ENCODE measurements around the gene ZNF598. TPM values are rescaled to one million over a fixed set of nuclear protein-coding genes. Genes with fewer than 3 reads are reported as not detected.
A peak's percentile ranks its signal among the peaks of the same experiment; 100 is the strongest.

ZNF598 gene
- total and polyA plus RNA-seq, 2 of the 13 experiments (the other 11 are each of a cell fraction or from before 2014, with no cell fraction given): 13.5 to 14.2 TPM

- in situ Hi-C loops (cut with HindIII; ENCODE audit: extremely low pct_ligation_motif_present, low pct_unique_long_range_greater_than_20kb): no loop called here
- DNase-seq (ENCODE audit: low spot score): no peak
- peaks cover 50% of the 10 kb centered on the region for H3K4me1 ChIP-seq (ENCODE audit: insufficient read depth, low read length)
Observed at GRCh38 chr16:2005646-2006045, 4.0 kb downstream of the ZNF598 start.

More at GRCh38 chr16:2005646-2006045, 4.0 kb downstream of the ZNF598 start:
- Histone ChIP-seq H2AFZ (ENCODE audit: low read length) (no peak overlapping the region), H4K20me1 (ENCODE audit: insufficient read depth, low read length) (peaks cover 18% of the 10 kb centered on the region; the same call in 1 of the 2 replicates), H3K9ac (ENCODE audit: insufficient read depth, low read depth, low read length) (no peak overlapping the region), H3K9me3 (ENCODE audit: low read length) (no peaks in the 10 kb centered on the region), H3K27ac (ENCODE audit: extremely low read length, insufficient read depth, low read length) (no peak overlapping the region), H3K27me3 (ENCODE audit: control insufficient read depth in 1 of 2, insufficient read depth in 2 of 2, low read length in 2 of 2) (no peaks in the 10 kb centered on the region), H3K79me2 (ENCODE audit: insufficient read depth, low read length) (peaks cover 52% of the 10 kb centered on the region), H3K4me3 (replicated peaks in 1 of 3; ENCODE audit: insufficient read depth in 1 of 3, low read depth in 2 of 3, low read length in 3 of 3) (no peak overlapping the region), H3K4me2 (ENCODE audit: low read depth, low read length) (no peak overlapping the region), H3K36me3 (replicated peaks in 1 of 2; ENCODE audit: control insufficient read depth in 1 of 2, insufficient read depth in 2 of 2, low read length in 2 of 2) (peaks cover 17 to 28% of the 10 kb centered on the region in 2 experiments)
- no peak for FAIRE-seq
- intact Hi-C loops (cut with micrococcal nuclease; ENCODE audit: unreplicated experiment): no loop called here
- 0 out of 2 replicates have a peak, but pooled peaks have one; percentile 27 for TF ChIP-seq HNRNPL (IDR thresholded peaks at IDR 0.05; ENCODE audit: low read depth, low read length)
- peak; percentile 19; the same call in 1 of the 2 replicates for TF ChIP-seq STAG1 (CRISPR knock-in tag; IDR thresholded peaks at IDR 0.05)
- peak; percentile 17; the same call in 1 of the 2 replicates for TF ChIP-seq ZBTB33 (CRISPR knock-in tag; IDR thresholded peaks at IDR 0.05)
- TF ChIP-seq MIXL1 (CRISPR knock-in tag; IDR thresholded peaks at IDR 0.05): no peak
- 0 out of 2 replicates have a peak, but pooled peaks have one; percentile 10 for TF ChIP-seq CTCF (CRISPR knock-in tag; IDR thresholded peaks at IDR 0.05)
- 98% methylated on average over 14 of the region's 21 CpGs for WGBS (ENCODE audit: low lambda C conversion rate)
- ATAC-seq: no peak
- BruUV-seq (replicated peaks): no TSS peak
- ChIA-PET CTCF (ENCODE audit: low intra/inter-chr PET ratio, low total read pairs) (no interaction called here), POLR2A (interaction anchor here (0.7 to 2.8 kb wide), 3 partner anchors 21 to 135 kb away, joined by 3 to 27 read pairs (median 3); partner anchors contain the start of genes GFER and RPS2)

All from HepG2 (cell line).